ENCODE results near the gene C6orf136. TPM values are rescaled to one million over a fixed set of nuclear protein-coding genes. Genes with fewer than 3 reads are reported as not detected.

Gene C6orf136
- polyA plus RNA-seq, 1 donor (not counting 4 experiments of a cell fraction or from before 2014, with no cell fraction given) = 7.8 TPM

- H3K27me3 ChIP-seq (ENCODE audit: control insufficient read depth, extremely low read depth, insufficient read depth, low read length) = no peaks in the 10 kb centered on the region
- no peak overlapping the region for H3K27ac ChIP-seq (ENCODE audit: control insufficient read depth, insufficient read depth, low read length)
- no peak overlapping the region for H3K9ac ChIP-seq (ENCODE audit: control insufficient read depth, extremely low read depth, insufficient read depth, low read length)
- H3K4me1 ChIP-seq (ENCODE audit: control insufficient read depth, extremely low read depth, insufficient read depth, low read length) = peaks cover 12% of the 10 kb centered on the region
- H3K36me3 ChIP-seq (ENCODE audit: control insufficient read depth in 2 of 2, extremely low read depth in 1 of 2, insufficient read depth in 2 of 2, low read length in 2 of 2) = peaks cover 22 to 24% of the 10 kb centered on the region in 2 experiments
- no peaks in the 10 kb centered on the region for H4K20me1 ChIP-seq (ENCODE audit: control insufficient read depth, extremely low read depth, insufficient read depth, low read length)
- TF ChIP-seq CTCF (optimal IDR thresholded peaks at IDR 0.05 in 1 of 3, IDR thresholded peaks at IDR 0.05 in 1 of 3, conservative IDR thresholded peaks at IDR 0.05 in 1 of 3; ENCODE audit: extremely low read depth in 1 of 3, insufficient read depth in 2 of 3, low read length in 3 of 3) = no peak
- TF ChIP-seq EZH2 (IDR thresholded peaks at IDR 0.05; ENCODE audit: low read length) = no peak
- H2AFZ ChIP-seq (ENCODE audit: control insufficient read depth, low read length) = no peak overlapping the region
- H3K9me3 ChIP-seq (ENCODE audit: control insufficient read depth, low read depth, low read length) = no peaks in the 10 kb centered on the region
- dilution Hi-C loops (cut with MboI; ENCODE audit: extremely low pct_ligation_motif_present, low sequenced_read_pairs) = no loop called here
- no peaks in the 10 kb centered on the region for H3K79me2 ChIP-seq (ENCODE audit: control insufficient read depth, insufficient read depth, low read length)
- H3K4me2 ChIP-seq (ENCODE audit: control insufficient read depth, extremely low read depth, insufficient read depth, low read depth, low read length) = no peak overlapping the region
- H3K9me1 ChIP-seq (ENCODE audit: control insufficient read depth, extremely low read depth, insufficient read depth, low read length) = peaks cover 4% of the 10 kb centered on the region
- no peak overlapping the region for H3K4me3 ChIP-seq (ENCODE audit: control insufficient read depth in 2 of 3, extremely low read depth in 1 of 3, insufficient read depth in 2 of 3, low read depth in 1 of 3, low read length in 3 of 3)
- no peak for DNase-seq (ENCODE audit: low read depth, low spot score)
- FAIRE-seq = no peak
Measured at GRCh38 chr6:30625511-30625910, 21.4 kb upstream of the C6orf136 start.

GRCh38 chr6:30626484-30627366 is 20.2 kb upstream of the C6orf136 start, which contains the start of gene ATAT1:
TSS of gene ATAT1 (plus strand) at chr6:30626874.
- Histone ChIP-seq H2AFZ (ENCODE audit: control insufficient read depth, low read length) (peak within 1 kb of the TSS; percentile 88), H3K9me3 (ENCODE audit: control insufficient read depth, low read depth, low read length) (no peaks in the 10 kb centered on the region), H3K27ac (ENCODE audit: control insufficient read depth, insufficient read depth, low read length) (peak within 1 kb of the TSS; percentile 86), H3K27me3 (ENCODE audit: control insufficient read depth, extremely low read depth, insufficient read depth, low read length) (no peaks in the 10 kb centered on the region), H3K9me1 (ENCODE audit: control insufficient read depth, extremely low read depth, insufficient read depth, low read length) (peaks cover 4% of the 10 kb centered on the region), H3K4me1 (ENCODE audit: control insufficient read depth, extremely low read depth, insufficient read depth, low read length) (peaks cover 12% of the 10 kb centered on the region), H3K4me3 (ENCODE audit: control insufficient read depth in 2 of 3, extremely low read depth in 1 of 3, insufficient read depth in 2 of 3, low read depth in 1 of 3, low read length in 3 of 3) (peak within 1 kb of the TSS; percentile 56 to 93 (median 92)), H3K4me2 (ENCODE audit: control insufficient read depth, extremely low read depth, insufficient read depth, low read depth, low read length) (peak within 1 kb of the TSS; percentile 100), H4K20me1 (ENCODE audit: control insufficient read depth, extremely low read depth, insufficient read depth, low read length) (no peaks in the 10 kb centered on the region), H3K36me3 (ENCODE audit: control insufficient read depth in 2 of 2, extremely low read depth in 1 of 2, insufficient read depth in 2 of 2, low read length in 2 of 2) (peaks cover 17 to 21% of the 10 kb centered on the region in 2 experiments), H3K79me2 (ENCODE audit: control insufficient read depth, insufficient read depth, low read length) (no peaks in the 10 kb centered on the region), H3K9ac (ENCODE audit: control insufficient read depth, extremely low read depth, insufficient read depth, low read length) (peak within 1 kb of the TSS; percentile 91)
- FAIRE-seq (no peak), DNase-seq (ENCODE audit: low read depth, low spot score) (no peak)
- TF ChIP-seq EZH2 (IDR thresholded peaks at IDR 0.05; ENCODE audit: low read length) = no peak
- peak; percentile 41 to 49 (median 46) for TF ChIP-seq CTCF (optimal IDR thresholded peaks at IDR 0.05 in 1 of 3, IDR thresholded peaks at IDR 0.05 in 1 of 3, conservative IDR thresholded peaks at IDR 0.05 in 1 of 3; ENCODE audit: extremely low read depth in 1 of 3, insufficient read depth in 2 of 3, low read length in 3 of 3)
- dilution Hi-C loops (cut with MboI; ENCODE audit: extremely low pct_ligation_motif_present, low sequenced_read_pairs) = no loop called here

All from keratinocyte (primary cell).